COLO829 (cell line): ENCODE measurements around the gene ZNF829.

Experiments
- DNase-seq: peaks from one replicate; pipeline ENCODE4 v3.0.0; 2012; ENCODE audit warnings: low spot score

ZNF829 gene

GRCh38 chr19:36915992-36916830, at the start of gene ZNF829, which contains the start of gene ZNF568:
ZNF829 (minus strand) TSS chr19:36916291; CDS start chr19:36915167, 1,124 bp downstream.
ZNF568 (plus strand) TSS chr19:36916332; CDS start chr19:36922771, 6,439 bp downstream.
- peak; percentile 80 for DNase-seq

- no peak for DNase-seq
Observed at GRCh38 chr19:36963280-36963679, 47.2 kb upstream of the ZNF829 start.

GRCh38 chr19:36962346-36962745, 46.3 kb upstream of the ZNF829 start:
- no peak for DNase-seq

GRCh38 chr19:36950335-36951119, 34.4 kb upstream of the ZNF829 start:
- no peak for DNase-seq

GRCh38 chr19:36939153-36939552, 23.1 kb upstream of the ZNF829 start:
- no peak for DNase-seq

GRCh38 chr19:36931684-36932083, 15.6 kb upstream of the ZNF829 start:
- no peak for DNase-seq

- no peak for DNase-seq
Observed at GRCh38 chr19:36918090-36918489, 2.0 kb upstream of the ZNF829 start.

GRCh38 chr19:36916991-36917390, 900 bp upstream of the ZNF829 start:
- no peak for DNase-seq

- no peak for DNase-seq
Observed at GRCh38 chr19:36898422-36898821, 17.7 kb downstream of the ZNF829 start.

- DNase-seq: no peak
Observed at GRCh38 chr19:36894849-36895383, 21.2 kb downstream of the ZNF829 start.

GRCh38 chr19:36891768-36892357, 24.2 kb downstream of the ZNF829 start:
- DNase-seq: no peak

GRCh38 chr19:36876993-36877938, 38.8 kb downstream of the ZNF829 start:
- no peak for DNase-seq

- no peak for DNase-seq
Observed at GRCh38 chr19:36851898-36852297, 64.2 kb downstream of the ZNF829 start.

GRCh38 chr19:36850559-36851442, 65.3 kb downstream of the ZNF829 start, which contains the start of gene ZNF345:
ZNF345 (plus strand) TSS chr19:36850876; CDS start chr19:36876831, 25,955 bp downstream.
- peak; percentile 91 for DNase-seq

- DNase-seq: peak; percentile 86
Observed at GRCh38 chr19:36849701-36850558, 66.2 kb downstream of the ZNF829 start.

GRCh38 chr19:36847968-36848367, 68.1 kb downstream of the ZNF829 start:
- DNase-seq: no peak

GRCh38 chr19:36838784-36839324, 77.2 kb downstream of the ZNF829 start:
- DNase-seq: no peak
